ENCODE measurements around the gene CD200R1. TPM values are rescaled to one million over a fixed set of nuclear protein-coding genes. Genes with fewer than 3 reads are reported as not detected.

CD200R1 gene
- total and polyA plus RNA-seq, 7 donors, result 0.06 to 0.79 (median 0.50) TPM

DNA sequence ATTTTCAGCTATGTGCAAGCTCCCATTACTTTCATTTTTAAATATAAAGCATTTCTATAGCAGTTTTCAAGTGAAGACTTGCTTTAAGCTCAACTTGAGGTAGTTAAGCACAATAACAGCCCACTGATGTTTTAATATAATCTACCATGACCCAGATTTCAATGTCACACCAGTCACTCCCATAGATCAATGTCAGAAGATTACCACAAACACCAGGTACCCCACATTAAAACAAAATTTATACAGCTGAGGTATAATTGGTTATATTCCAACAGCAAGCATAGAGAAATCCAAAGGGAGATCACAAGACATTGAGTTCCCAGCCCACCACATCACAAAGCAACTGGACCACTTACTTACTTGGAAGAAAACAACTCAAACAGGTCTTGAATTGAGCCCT lies 38.7 kb upstream of the CD200R1 start:
- Histone ChIP-seq H3K27ac (no peak overlapping the region), H3K36me3 (ENCODE audit: insufficient read depth in 1 of 2, low read depth in 1 of 2) (peaks cover 2 to 90% of the 10 kb centered on the region in 2 donors), H3K9me3 (no peaks in the 10 kb centered on the region), H3K4me1 (peaks cover 22% of the 10 kb centered on the region), H3K4me3 (no peak overlapping the region), H3K27me3 (ENCODE audit: insufficient read depth in 3 of 3, low read length in 2 of 3) (no peaks in the 10 kb centered on the region)
- ATAC-seq (no peak), DNase-seq (no peak)
- TF ChIP-seq CTCF (IDR thresholded peaks at IDR 0.05), result no peak
- intact Hi-C loops (cut with DNase I), result no loop called here

GRCh38 chr3:113008117-113008516 lies 33.2 kb upstream of the CD200R1 start:
- intact Hi-C loops (cut with DNase I), result no loop called here
- ATAC-seq, result no peak
- no peak overlapping the region for H3K4me3 ChIP-seq

GRCh38 chr3:113006359-113007056 lies 31.6 kb upstream of the CD200R1 start:
- TF ChIP-seq CTCF (IDR thresholded peaks at IDR 0.05), result no peak
- H3K4me3 ChIP-seq, result no peak overlapping the region
- H3K4me1 ChIP-seq, result no peaks in the 10 kb centered on the region
- H3K27ac ChIP-seq, result no peak overlapping the region
- 83 to 90% (median 84%) methylated on average over 4 of the region's 4 CpGs for WGBS, 3 donors
- peaks cover 9 to 100% of the 10 kb centered on the region in 2 donors for H3K36me3 ChIP-seq (ENCODE audit: insufficient read depth in 1 of 2, low read depth in 1 of 2)
- no peak for ATAC-seq
- intact Hi-C loops (cut with DNase I), result no loop called here
- DNase-seq, result no peak
- no peaks in the 10 kb centered on the region for H3K9me3 ChIP-seq
- no peaks in the 10 kb centered on the region for H3K27me3 ChIP-seq (ENCODE audit: insufficient read depth in 3 of 3, low read length in 2 of 3)

More at GRCh38 chr3:113008117-113008516, 33.2 kb upstream of the CD200R1 start:
- DNase-seq, result no peak
- no peak for TF ChIP-seq CTCF (IDR thresholded peaks at IDR 0.05)
- Histone ChIP-seq H3K27ac (no peak overlapping the region), H3K36me3 (ENCODE audit: insufficient read depth in 1 of 2, low read depth in 1 of 2) (peaks cover 9 to 100% of the 10 kb centered on the region in 2 donors), H3K9me3 (no peaks in the 10 kb centered on the region), H3K4me1 (no peaks in the 10 kb centered on the region), H3K27me3 (ENCODE audit: insufficient read depth in 3 of 3, low read length in 2 of 3) (no peaks in the 10 kb centered on the region)
- 78 to 89% (median 82%) methylated on average over 3 of the region's 3 CpGs for WGBS, 3 donors

DNA sequence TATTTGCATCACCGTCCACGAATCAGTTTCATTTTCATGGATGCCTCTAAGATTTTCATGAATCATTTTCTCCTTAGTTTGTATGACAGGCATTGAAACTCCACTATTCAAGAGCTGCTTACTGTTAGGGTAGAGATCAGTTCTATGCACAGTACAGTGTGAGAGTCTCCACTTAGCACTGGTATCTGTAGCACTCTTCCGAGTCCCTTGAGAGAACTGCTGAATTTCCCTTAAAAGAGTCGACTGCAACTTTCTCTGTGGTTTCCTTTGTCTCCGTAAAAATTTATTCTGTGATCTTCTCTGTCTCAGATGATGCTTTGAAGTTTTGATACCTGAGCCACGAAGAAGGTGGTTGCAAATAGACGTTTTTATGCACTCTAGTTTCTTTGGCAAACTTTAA lies 30.7 kb upstream of the CD200R1 start:
- Histone ChIP-seq H3K36me3 (ENCODE audit: insufficient read depth in 1 of 2, low read depth in 1 of 2) (peaks cover 9 to 100% of the 10 kb centered on the region in 2 donors), H3K27ac (no peak overlapping the region)
- WGBS, 3 donors, result 80 to 87% (median 83%) methylated on average over 7 of the region's 7 CpGs

More for the DNA sequence above, 30.7 kb upstream of the CD200R1 start:
- Histone ChIP-seq H3K4me1 (no peaks in the 10 kb centered on the region), H3K9me3 (no peaks in the 10 kb centered on the region), H3K4me3 (no peak overlapping the region), H3K27me3 (ENCODE audit: insufficient read depth in 3 of 3, low read length in 2 of 3) (no peaks in the 10 kb centered on the region)
- ATAC-seq (no peak), DNase-seq (no peak)
- no peak for TF ChIP-seq CTCF (IDR thresholded peaks at IDR 0.05)
- intact Hi-C loops (cut with DNase I), result no loop called here

Measured in psoas muscle (tissue), 8 donors.